Right ventricle myocardium inferior (tissue), 1 donor: ENCODE measurements around the gene TMEM132E. TPM values are rescaled to one million over a fixed set of nuclear protein-coding genes. Genes with fewer than 3 reads are reported as not detected.

Experiments
- ATAC-seq: fragments of 200-7000 bp; cut with Tn5 transposase; one replicate; pipeline ENCODE4 v1.9.1; 2020; ENCODE audit warnings: mild to moderate bottlenecking, moderate library complexity
- DNase-seq: peaks from one replicate; pipeline ENCODE4 v3.0.0; 2021; ENCODE audit errors: missing footprints
- intact Hi-C: fragments of 100-400 bp; cut with DNase I; formaldehyde crosslinking; loops from one replicate; pipeline ENCODE4 v1.11.0; 2022
- total RNA-seq: library from RNA; stranded (reverse); fragmentation: NEBNext Ultra II Directional; extraction: Animal tissue kit (Norgen Biotek cat#: 25700); gene quantifications from one replicate; pipeline ENCODE4 v1.2.1, GENCODE V29; 2021
- donor health status: DM: no; HTN: yes; CAD: no; lungs with severe emphysema.

The TMEM132E gene
- total RNA-seq, 1 donor from 2014 or later = not detected

DNA sequence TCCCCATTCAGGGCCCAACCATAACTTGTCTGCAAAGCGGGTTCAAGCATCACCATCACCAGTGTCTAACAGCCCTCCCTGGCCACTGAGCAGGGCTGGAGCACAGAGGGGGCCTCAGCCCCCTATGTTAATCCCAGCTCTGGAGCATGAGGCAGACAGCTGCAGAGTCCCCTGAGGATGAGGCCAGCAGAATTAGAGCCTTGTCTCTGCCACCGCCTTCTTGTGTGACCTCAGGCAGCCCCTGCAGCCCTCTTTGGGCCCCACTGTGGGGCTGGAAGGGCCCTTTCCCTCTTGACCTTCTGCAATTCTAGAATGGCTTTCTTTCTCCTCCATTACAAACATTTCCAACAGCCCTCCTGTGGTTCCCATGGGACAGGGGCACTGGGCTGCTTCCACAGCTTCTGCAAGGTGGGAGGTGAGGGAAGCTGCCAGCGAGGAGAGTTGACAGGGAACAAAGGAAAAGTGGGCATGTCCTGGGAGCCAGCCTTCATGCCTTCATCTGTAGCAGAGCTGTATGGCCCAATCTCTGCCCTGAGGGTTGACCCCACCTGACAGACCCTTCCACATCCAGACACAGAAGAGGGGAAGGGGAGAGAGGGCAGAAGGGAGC is 65.7 kb downstream of the TMEM132E start:
- DNase-seq (no peak), ATAC-seq (no peak)
- intact Hi-C loops = no loop called here

DNA sequence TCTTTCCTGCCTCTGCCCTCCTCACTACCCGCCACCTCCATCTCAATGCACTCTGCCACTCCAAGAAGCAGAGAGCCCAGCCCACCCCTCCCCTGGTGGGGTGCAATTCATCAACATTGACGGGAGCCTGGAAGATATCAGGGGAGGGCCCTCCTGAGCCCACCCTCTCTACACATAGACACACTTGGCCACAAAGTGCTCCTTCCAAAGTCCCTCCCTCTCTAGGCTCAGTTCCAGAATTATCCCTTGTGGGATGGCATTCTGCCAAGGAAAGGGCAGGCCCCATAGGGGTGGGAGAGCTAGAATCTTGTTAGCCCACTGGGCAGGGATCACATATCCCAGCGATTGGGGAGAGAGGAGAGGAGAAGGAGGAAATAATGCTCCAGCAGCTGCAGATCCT is 66.2 kb downstream of the TMEM132E start:
- DNase-seq (no peak), ATAC-seq (no peak)
- intact Hi-C loops = no loop called here

DNA sequence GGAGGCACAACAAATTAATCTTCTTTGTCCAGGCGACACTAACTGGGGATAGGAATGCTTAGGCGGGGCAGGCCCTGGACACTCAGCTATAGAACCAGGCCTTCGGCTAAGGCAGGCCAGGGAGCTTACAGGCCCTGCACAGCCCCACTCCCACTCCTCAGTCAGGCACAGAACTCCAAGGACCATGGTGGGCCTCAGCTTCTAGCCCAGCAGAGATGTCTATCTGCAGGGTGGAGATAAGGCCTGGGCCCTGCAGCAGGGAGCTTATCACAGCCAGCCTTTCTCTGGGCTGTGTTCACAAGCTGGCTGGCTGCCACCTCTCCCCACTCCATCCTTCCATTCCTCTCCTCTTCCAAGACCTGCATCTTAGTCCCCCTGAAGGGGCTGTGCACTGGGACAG is 68.1 kb downstream of the TMEM132E start:
- DNase-seq (no peak), ATAC-seq (no peak)
- intact Hi-C loops = no loop called here

DNA sequence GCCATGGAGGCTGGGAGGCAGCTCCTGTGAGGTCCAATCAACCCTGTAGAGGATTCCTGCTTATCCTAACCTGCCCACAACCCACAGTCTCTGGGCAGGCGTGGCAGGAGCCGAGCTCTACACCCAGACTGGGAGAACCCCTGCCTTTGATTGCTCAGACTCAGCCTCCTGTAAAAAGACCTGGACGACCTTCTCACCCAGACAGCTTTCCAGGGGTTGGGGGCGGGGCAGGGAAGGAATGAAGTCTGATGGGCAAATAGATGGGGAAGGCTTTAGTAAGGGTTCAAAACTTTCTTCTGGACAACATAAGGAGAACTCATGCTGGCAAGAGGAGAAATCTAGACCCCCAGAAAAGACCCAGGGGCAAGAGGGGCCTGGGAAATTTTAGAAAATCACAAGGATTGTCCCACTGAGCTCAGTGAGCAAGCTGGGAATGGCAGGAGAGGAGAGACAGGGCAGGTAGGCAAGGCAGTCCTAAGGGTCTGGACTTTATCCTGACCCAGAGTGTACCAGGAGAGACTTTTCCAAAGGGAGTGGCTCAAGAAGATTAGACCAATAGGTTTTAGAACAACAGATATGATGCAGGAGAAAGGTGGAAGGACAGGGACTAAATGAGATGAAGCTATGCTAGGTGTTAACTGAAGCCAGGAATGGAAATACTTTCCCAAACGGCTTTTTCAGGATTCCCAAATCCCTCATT is 70.8 kb downstream of the TMEM132E start:
- DNase-seq (no peak), ATAC-seq (no peak)
- intact Hi-C loops = no loop called here

DNA sequence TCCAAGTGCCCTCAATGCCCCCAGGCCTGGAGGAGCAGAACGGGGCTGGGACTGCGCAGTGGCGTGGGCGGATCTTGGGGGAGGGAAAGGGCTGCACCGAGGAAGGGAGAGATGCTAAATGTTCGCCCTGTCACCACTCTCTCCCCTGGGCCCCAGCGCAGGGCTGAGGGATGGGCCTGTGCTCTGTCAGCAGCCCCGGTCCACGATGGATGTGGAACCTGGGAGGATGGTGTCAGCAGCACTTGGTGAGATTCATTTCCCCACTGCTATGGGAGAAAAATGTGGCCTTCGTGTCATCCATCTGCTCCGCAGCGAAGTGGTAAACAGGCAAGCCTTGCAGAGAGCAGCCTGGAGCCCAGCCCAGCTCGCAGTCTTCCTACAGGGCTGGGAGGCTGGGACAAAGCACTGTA is 72.0 kb downstream of the TMEM132E start:
- DNase-seq (no peak), ATAC-seq (no peak)
- intact Hi-C loops = no loop called here

DNA sequence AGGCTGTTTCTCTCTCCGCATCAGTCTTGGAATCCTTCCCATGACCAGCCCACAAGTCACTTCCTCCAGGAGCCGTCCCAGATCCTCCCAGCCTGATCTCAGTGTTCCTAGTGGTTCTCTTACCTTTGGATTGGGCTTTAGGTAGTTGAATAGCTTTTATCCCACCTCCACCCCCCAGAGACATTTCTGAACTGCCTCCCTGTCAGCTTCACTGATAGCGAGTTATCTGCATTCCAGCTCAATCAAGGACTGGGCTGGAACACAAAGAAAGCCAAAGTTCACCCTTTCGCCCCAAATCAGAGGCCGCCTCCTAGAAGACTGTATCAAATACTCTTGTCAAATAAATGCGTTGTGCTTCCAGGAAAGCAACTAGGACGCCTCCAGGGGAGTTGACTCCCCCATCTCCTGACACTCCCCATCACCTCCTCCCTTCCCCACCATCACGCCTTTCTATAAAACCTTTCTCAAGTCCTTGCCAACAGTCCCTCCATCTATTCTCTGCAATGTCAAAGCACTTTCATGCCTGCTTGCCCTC is 72.7 kb downstream of the TMEM132E start:
- ATAC-seq = no peak
- no peak for DNase-seq
- intact Hi-C loops = no loop called here

DNA sequence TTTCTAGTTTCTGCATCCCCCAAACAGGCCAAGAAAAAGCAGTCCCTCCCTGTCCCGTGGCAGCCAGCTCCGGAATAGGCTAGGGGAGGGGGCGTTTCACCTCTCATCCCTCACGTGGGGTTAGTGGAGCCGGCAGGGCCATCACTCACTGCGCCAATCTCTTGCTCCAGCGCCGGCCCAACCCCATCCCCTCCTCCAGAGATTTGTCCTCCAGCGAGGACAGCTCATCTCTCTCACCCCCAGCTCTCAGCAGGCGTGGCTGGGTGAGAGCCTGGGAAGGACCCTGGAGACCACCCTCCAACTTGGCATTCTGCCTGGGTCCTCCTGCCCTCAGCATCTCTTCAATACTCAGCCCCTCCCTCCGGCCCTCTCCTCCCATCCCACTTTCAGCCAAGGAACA is 74.1 kb downstream of the TMEM132E start:
- DNase-seq (no peak), ATAC-seq (no peak)
- intact Hi-C loops = no loop called here

DNA sequence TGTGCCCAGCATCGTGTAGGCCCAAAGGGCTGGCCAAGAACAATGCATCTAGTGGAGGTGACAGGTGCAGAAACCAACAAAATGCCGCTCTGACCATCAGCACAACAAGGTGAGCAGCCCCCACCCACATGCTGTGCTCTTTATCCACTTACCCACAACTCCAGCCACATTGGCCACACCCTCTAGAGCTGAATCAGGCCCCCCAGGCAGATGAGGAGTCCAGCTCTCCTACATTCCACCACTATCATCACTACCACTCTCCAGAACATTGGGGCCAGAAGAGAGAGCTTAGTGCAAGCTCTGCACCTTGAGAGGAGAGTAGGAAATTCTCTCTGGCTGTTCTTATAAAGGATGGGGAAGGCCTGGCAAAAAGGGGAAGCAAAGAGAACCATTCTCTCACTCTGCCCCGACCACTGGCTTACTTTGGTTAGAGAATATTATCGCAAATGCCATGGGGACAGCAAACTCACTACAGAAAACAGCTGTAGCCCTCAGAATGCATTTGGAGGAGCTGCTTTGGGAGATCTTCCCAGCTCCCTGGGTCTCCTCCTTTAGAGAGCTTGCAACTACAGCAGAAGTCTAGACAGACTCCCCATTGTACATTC is 75.0 kb downstream of the TMEM132E start:
- ATAC-seq = no peak
- no peak for DNase-seq
- intact Hi-C loops = no loop called here

DNA sequence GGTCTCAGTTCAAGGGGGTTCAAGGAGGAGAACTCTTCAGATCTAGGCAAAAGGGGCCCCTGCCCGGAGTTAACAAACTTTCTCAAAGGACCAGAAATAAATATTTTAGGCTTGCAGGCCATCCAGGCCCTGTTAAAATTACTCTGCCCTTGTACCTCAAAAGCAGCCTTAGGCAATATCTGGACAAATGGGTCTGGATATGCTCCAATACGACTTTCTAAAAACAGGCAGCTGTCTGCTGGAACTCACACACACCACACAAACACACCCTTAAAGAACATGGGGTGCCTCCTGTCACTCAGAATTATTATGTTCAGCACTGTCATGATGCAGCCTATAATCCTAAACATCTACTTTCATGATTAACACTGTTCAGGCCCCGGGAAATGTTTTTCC is 75.5 kb downstream of the TMEM132E start:
- intact Hi-C loops = no loop called here
- ATAC-seq (no peak), DNase-seq (no peak)

DNA sequence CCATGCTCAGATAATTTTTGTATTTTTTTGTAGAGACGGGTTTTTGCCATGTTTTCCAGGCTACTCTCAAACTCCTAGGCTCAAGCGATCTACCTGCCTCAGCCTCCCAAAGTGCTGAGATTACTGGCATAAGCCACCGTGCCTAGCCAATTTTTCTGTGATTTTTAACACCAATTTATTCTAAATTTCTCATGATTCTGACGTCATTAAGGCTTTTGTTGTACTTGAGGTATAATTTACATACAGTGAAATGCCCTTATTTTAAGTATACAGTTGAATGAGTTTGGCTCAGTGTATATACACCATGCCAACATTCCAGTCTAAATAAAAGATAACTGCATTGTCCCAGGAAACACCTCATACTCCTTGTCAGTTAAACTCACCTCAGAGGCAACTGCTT is 77.4 kb downstream of the TMEM132E start:
- intact Hi-C loops = no loop called here
- ATAC-seq (no peak), DNase-seq (no peak)

DNA sequence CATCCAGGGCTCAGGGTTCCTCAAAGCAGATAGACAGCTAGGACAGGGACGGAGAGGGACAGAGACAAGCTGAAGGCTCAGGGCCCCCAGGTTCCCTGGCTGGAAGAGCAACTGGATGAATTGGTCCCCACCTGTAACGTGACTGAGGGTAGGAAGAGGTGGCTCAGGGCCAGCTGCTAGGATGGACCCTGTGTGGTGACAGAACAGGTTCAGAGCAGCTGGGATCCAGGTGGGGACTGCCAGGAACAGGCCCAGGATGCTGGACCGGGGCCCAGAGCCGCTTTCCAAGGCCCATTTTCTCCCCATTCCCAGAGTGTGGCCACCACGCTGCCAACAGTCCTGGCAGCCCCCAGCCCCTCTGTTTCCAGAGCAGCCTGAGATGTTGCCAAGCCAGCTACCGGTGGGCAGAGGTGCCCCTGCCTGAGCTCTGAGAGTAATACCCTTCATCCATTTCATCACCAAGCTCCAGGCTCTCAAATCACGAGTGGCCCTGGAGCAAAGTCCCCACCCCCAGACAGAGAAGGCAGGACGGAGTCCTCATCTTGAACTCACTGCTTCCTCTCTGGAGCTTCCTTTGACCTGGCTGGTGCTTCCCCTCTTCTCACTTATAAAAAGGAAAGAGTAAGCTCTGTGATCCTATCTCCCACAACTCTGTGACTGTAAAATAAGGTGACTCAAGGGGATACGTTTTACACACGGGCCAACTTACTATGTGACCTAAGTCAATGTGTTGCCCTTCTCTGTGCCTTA is 79.6 kb downstream of the TMEM132E start:
- no peak for ATAC-seq
- intact Hi-C loops = no loop called here
- no peak for DNase-seq

DNA sequence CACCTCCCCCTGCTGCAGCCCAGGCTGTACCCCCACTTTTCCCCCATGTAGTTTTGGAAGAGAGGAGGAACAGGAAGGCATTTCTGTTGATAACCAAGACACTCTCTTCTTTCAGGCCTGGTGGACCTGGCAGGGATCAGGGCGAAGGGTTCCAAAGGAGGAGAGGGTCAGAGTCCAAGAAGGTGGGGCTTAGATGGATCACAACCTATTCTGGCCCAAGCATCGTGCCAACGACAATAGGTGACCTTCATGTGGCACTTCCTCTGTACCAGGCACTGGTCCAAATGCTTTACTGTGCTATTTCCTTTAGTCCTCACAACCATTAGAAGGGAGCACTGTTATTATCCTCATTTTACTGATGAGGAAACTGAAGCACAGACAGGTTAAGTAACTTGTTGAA is 84.3 kb downstream of the TMEM132E start:
- ATAC-seq = no peak
- DNase-seq = no peak
- intact Hi-C loops = no loop called here

DNA sequence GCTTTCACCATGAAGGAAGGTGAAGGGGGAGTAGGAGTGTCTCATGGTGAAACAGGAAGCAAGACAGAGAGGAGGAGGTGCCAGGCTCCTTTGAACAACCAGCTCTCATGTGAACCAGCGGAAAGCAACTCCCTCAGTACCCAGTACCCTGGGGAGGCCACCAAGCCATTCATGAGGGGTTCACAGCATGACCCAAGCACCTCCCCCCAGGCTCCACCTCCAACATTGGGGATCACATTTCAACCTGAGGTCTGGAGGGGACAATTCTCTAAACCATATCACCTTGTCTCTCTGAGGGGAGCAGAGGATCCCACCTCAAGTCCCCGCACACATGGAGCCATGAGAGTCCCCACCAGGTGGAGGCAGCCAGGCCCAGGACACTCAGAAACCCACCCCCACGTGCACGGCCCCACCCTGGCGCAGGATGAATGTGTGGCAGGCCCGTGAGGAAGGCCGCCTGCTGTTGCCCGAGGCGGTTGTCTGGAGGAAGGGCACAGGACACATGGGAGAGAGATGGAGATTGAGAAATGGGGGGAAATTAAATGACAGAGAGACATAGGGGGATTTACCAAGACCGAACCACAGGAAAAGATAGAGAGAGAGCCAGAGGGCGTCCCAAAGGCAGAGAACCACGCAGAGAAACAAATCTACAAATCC is 85.9 kb downstream of the TMEM132E start:
- no peak for DNase-seq
- intact Hi-C loops = no loop called here
- ATAC-seq = no peak

DNA sequence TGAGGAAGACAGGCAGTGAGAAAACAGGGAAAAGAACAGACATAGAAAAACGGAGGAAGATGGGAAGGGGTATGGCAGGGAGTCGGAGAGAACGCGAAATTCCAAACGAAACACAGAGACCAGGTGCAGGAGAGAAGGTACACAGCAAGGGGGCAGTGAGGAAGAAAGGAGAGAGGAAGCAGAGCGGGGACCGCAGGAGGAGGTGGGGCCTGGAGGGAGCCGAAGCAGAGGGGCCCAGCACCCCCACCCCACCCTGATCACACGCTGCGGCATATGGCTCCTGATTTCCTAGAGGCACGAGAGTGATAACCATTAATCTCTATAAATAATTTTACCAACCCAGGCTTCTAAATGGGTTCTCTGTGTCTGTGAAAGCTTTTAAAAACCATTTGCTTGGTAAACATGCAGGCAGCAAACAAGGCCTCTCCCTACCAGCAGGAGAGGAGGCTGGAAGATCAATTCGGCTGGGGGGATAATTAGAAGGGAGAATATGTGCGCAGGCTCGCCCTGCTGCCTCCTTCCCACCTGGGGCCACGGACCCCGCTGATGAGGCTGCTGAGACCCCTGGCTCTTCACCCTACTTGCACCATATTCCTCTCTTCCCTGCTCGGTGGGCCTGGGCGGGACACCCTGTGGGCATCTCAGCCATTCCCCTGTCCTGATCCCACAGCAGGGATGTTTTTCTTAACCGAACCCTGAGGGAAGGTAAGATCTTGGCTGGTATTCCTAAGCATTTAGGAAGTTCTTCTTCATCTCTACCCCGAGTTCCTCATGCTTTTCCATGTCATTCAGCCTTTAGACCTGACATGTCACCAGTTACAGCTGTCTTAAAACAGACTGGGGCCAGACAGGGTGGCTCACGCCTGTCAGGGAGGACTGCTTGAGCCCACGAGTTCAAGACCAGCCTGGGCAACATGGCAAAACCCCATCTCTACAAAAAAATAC is 86.7 kb downstream of the TMEM132E start:
- intact Hi-C loops = no loop called here
- DNase-seq (no peak), ATAC-seq (no peak)

DNA sequence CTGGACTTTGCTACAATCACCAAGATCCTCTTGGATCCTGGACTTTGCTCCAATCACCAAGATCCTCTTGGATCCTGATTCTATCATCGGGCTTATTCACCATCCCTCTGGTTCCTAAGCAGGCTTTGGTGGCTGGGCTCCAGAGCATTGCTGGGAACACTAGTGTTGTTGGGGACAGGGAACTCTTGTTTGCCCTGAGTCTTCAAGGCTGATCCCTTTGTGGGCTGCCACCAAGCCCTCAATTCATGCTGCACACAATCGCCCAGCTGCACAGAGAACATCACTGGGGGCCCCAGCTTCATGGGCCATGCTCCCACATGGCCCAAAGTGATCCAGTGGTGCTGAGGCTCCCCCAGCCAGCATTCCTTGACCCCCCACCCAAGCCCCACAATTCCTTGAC is 88.3 kb downstream of the TMEM132E start:
- no peak for ATAC-seq
- intact Hi-C loops = no loop called here
- DNase-seq = no peak

DNA sequence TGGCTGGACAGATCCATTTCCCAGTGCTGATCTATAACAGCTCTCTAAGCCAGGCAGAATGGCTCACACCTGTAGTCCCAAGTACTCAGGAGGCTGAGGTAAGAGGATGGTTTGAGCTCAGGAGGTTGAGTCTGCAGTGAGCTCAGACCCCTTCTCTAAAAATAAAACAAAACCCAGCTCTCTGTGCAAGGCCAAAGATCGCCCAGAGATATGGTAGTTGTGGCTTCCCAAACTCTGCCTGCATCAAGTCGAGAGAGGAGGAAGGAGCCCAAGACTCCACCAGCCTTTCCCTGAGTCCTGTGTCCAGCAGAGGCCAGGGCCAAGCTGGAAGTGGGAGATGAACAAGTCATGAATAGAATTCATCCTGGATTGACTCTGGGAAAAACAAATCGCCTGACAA is 88.8 kb downstream of the TMEM132E start:
- no peak for DNase-seq
- intact Hi-C loops = no loop called here
- no peak for ATAC-seq

DNA sequence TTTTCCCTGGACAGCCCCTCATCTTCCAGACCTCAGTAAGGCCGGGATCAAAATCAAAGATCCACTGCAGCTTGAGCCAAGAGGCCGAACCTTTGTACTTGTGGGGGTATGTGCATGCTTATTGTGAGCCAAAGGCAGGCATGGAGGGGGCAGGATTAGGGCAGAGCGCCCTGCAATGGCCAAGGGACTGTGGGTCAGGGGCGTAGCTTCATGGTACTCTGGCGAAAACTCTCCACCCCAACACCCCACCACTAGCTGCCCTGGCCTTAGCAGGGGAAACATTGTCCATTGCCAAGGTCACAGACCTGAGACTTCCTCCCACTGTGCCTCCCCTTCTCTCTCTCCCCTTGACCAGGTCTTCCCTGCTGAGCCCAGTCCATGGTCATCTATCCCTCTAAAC is 90.1 kb downstream of the TMEM132E start:
- ATAC-seq (no peak), DNase-seq (no peak)
- intact Hi-C loops = no loop called here

DNA sequence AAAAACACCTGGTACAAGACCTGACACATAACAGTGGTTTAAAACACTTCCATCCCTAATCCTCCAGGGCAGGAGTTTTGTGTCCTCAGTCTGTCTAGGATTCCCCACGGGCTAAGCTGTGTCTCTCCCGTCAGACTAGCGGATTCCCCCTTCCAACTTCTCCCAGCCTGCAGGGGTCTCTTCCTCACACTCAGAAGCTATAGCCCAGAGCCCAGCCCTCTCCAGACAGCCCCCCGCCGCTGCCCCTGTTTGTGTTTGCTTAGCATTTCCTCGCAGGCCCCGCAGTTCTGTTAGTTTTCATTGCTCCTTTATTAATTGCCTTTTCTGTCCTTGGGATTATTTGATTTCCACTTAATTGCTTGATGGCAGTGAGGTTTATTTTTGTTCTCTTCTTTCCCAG is 91.2 kb downstream of the TMEM132E start:
- no peak for DNase-seq
- ATAC-seq = no peak
- intact Hi-C loops = no loop called here
